Activated CD8-positive, alpha-beta memory T cell treated with anti-CD3 and anti-CD28 coated beads, Interleukin-2, amount 50 U/mL, for 24 hours (primary cell): ENCODE data around the gene TUBD1.
"Not testable (repeated sequence)": the region's sequence is repeated elsewhere in the genome, so short reads cannot be mapped to it uniquely, and the experiment has no call there.

ENCODE experiments used
- DNase-seq: peaks from one replicate; pipeline ENCODE4 v3.0.0-alpha.2; 2020; ENCODE audit errors: extremely low read depth

The TUBD1 gene

GRCh38 chr17:59844884-59845594, 47.7 kb downstream of the TUBD1 start:
- no peak for DNase-seq

GRCh38 chr17:59842901-59843652, 49.7 kb downstream of the TUBD1 start:
- no peak for DNase-seq

- not testable (repeated sequence) for DNase-seq
Observed at GRCh38 chr17:59841882-59842263, 50.9 kb downstream of the TUBD1 start.

GRCh38 chr17:59841091-59841881, 51.5 kb downstream of the TUBD1 start:
- DNase-seq: not testable (repeated sequence)

- DNase-seq: no peak
Observed at GRCh38 chr17:59840329-59841090, 52.2 kb downstream of the TUBD1 start.

GRCh38 chr17:59839651-59840328, 53.0 kb downstream of the TUBD1 start:
- DNase-seq: no peak

- no peak for DNase-seq
Observed at GRCh38 chr17:59838052-59838916, 54.5 kb downstream of the TUBD1 start.

- no peak for DNase-seq
Observed at GRCh38 chr17:59837308-59838051, 55.3 kb downstream of the TUBD1 start.

- DNase-seq: no peak
Observed at GRCh38 chr17:59832883-59833379, 59.8 kb downstream of the TUBD1 start.

- DNase-seq: no peak
Observed at GRCh38 chr17:59830846-59831486, 61.8 kb downstream of the TUBD1 start.

GRCh38 chr17:59830007-59830630, 62.6 kb downstream of the TUBD1 start:
- no peak for DNase-seq

- DNase-seq: no peak
Observed at GRCh38 chr17:59829217-59830006, 63.3 kb downstream of the TUBD1 start.

- DNase-seq: not testable (repeated sequence)
Observed at GRCh38 chr17:59828819-59829216, 63.9 kb downstream of the TUBD1 start.

GRCh38 chr17:59828478-59828760, 64.3 kb downstream of the TUBD1 start:
- no peak for DNase-seq

- DNase-seq: no peak
Observed at GRCh38 chr17:59827721-59828477, 64.8 kb downstream of the TUBD1 start.

GRCh38 chr17:59826706-59827453, 65.9 kb downstream of the TUBD1 start:
- no peak for DNase-seq
